KBM-7 (cell line): ENCODE measurements around the gene CCDC38.

Experiments used
- DNase-seq: peaks from one replicate; pipeline ENCODE4 v3.0.0-alpha.2; 2015
- in situ Hi-C: fragments of 300-500 bp; cut with MboI; formaldehyde crosslinking; loops from 2 replicates; pipeline ENCODE4 v1.14.3; 2020; ENCODE audit warnings: low sequenced_read_pairs, low pct_unique_long_range_greater_than_20kb, mixed read lengths

Gene CCDC38

GRCh38 chr12:95898081-95898480, 44.3 kb downstream of the CCDC38 start:
- in situ Hi-C loops, result no loop called here
- DNase-seq, result no peak

DNA sequence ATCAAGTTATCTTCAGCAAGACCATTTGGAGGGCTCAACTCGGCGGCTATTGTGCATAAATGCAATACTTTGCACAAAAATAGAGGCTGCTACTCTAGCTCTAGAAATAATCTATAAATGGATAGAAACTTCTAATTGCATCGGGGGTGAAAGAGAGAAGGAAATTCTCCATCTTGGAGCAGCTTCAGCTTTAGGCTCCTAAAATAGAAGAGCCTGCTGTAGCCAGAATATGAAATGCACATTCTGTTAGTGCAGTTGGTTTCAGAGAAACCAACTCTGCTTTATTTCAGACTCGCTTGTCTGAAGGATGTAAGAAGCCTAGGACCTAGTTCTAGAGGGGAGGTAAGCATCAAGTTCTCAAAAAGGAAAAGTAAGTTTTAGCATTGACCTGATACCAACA, 45.6 kb downstream of the CCDC38 start:
- in situ Hi-C loops, result no loop called here
- DNase-seq, result no peak

DNA sequence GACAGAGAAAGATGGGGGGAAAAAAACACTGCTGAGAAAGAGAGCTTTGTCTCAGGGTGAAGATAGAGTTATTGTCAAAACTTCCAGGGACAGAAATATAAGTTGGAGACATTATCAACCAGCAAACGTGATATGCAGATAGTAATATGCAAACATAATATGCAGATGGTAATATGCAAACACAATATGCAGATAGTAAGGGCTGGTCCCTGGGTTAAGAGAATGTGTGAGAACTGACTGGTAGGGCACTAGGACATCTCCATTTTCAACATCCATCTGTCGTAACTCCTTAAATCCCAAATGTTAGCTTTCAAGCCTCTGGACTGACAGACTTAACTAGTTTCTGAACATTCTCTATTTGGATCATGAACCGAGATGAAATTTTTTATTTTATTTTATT, 51.5 kb downstream of the CCDC38 start:
- in situ Hi-C loops, result no loop called here
- DNase-seq, result no peak

GRCh38 chr12:95887311-95887710, 55.1 kb downstream of the CCDC38 start:
- in situ Hi-C loops, result no loop called here
- DNase-seq, result no peak

DNA sequence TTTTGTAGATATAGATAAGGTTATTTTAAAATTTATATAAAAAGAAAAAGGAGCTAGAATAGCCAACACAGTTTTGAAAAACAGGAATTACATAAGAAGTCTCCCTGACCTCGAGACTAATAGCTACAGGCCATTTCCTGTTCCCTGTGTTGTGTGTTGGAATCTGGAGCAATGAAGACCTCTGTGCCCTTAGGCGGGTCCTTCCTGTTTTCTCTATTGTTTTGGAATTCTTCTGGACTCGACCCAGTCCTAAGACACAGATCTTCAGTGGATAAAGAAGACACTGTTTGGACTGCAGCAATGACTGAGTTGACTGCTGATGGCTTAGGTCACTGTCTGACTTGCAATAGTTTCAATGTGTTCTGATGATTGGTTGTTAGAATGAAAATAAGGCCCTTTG, 57.4 kb downstream of the CCDC38 start:
- in situ Hi-C loops, result no loop called here
- DNase-seq, result no peak

- DNase-seq, result no peak
- in situ Hi-C loops, result no loop called here
These were observed 59.5 kb downstream of the CCDC38 start for GRCh38 chr12:95882873-95883272.

DNA sequence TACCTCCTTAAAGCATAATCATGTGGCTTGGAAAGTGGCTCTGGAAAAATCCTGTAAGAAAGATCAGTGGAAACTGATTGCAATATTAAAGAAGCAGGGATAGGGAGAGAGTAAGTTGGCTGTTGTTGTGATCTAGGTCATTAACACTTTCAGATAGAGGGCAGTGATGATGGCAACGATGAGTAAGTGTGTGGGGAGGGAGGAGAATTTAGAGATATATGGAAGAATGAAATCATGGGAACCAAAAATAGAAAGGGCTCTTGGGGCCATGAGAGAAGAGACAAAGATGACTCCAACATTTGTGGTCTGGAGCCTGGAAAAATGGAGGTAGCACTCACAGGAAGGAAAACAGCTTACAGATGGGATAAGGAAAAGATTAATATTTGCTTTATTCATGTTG, 60.3 kb downstream of the CCDC38 start:
- DNase-seq, result no peak

GRCh38 chr12:95881331-95881955, 61.0 kb downstream of the CCDC38 start:
- in situ Hi-C loops, result no loop called here

More for the DNA sequence above, 60.3 kb downstream of the CCDC38 start:
- in situ Hi-C loops, result no loop called here

DNA sequence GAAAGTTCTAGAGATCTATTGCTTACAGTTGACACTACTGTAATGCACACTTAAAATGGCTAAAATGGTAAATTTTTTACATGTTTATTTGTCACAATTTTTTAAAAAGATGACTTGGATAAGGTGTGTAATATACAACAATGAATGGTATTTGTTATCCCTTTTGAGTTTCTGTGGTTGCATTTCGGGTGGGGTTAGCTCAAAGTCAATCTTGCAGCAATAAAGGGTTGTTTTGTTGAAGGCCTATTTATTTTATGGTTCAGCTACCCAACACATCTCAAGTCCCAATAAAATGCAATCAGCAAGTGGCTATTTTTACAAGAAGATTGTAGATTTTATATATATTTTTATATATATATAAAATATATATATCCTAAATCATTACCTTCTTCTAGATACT, 61.5 kb downstream of the CCDC38 start:
- DNase-seq, result no peak
- in situ Hi-C loops, result no loop called here

More at GRCh38 chr12:95881331-95881955, 61.0 kb downstream of the CCDC38 start:
- DNase-seq, result no peak

- DNase-seq, result no peak
- in situ Hi-C loops, result no loop called here
These were observed 64.8 kb downstream of the CCDC38 start for GRCh38 chr12:95877622-95878021.

- in situ Hi-C loops, result no loop called here
- no peak for DNase-seq
These were observed 68.0 kb downstream of the CCDC38 start for GRCh38 chr12:95874452-95874851.

- in situ Hi-C loops, result no loop called here
- no peak for DNase-seq
These were observed 71.5 kb downstream of the CCDC38 start for GRCh38 chr12:95870897-95871296.

DNA sequence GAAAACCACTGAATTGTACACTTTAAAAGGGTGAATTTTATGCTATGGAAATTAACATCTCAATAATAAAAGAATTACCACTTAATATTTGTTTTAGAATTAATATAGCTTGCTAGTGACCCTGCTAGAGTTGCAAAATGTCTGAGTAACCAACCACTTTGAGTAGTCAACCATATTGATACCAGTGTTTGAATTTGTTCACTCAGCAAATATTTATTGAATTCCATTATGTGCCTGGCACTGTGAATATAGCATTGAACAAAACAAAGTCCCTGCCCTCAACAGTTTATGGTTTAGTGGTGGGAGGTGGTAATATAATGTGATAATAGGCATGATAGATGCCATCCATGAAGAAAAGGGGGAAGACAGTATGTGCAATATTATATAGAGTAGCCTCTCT, 79.1 kb downstream of the CCDC38 start:
- no peak for DNase-seq
- in situ Hi-C loops, result no loop called here

DNA sequence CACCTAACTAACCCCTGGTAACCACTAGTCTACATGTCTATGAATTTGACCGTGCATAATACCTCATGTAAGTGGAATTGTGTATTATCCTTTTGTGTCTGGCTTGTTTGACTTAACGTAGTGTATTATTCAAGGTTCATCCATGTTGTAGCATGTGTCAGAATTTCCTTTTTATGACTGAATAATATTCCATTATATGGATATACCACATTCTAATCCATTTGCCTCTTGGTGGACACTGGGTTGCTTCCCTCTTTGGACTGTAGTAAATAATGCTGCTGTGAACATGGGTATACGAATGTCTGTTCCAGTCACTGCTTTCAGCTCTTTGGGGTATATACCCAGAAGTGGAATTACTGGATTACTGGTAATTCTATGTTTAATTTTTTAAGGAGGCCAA, 80.4 kb downstream of the CCDC38 start:
- DNase-seq, result no peak
- in situ Hi-C loops, result no loop called here

- in situ Hi-C loops, result no loop called here
- DNase-seq, result peak; percentile 26
These were observed 82.2 kb downstream of the CCDC38 start for GRCh38 chr12:95859947-95860850.

DNA sequence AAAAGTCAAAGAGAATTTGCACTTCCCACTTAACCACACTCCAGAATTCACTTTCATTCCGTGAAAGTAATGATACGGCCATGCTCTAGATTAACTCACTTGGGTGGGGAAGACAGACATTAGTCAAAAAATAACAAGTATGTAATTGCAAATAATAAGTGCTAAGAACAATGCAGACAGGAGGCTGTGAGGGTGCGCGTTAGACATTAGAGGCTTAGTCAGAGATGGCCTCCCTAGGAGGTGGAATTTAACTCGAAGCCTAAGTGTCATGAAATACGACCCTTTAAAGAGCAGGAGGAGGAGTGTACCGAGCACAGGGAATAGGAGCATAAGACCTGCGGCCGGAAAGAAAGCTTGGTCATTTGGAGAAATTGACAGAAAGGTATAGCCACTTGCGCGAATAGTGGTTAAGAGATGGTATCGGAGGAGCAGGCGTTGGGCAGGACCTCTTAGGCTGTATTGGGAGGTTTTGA, 83.0 kb downstream of the CCDC38 start:
- peak; percentile 42 for DNase-seq
- in situ Hi-C loops, result no loop called here

- peak; percentile 97 for DNase-seq
- in situ Hi-C loops, result no loop called here
These were observed 83.7 kb downstream of the CCDC38 start, which contains the start of gene SNRPF for GRCh38 chr12:95858451-95859343. Gene SNRPF (plus strand): TSS chr12:95858952. CDS start chr12:95859074, 122 bp downstream.

- DNase-seq, result no peak
- in situ Hi-C loops, result no loop called here
These were observed 84.6 kb downstream of the CCDC38 start for GRCh38 chr12:95857799-95858198.

DNA sequence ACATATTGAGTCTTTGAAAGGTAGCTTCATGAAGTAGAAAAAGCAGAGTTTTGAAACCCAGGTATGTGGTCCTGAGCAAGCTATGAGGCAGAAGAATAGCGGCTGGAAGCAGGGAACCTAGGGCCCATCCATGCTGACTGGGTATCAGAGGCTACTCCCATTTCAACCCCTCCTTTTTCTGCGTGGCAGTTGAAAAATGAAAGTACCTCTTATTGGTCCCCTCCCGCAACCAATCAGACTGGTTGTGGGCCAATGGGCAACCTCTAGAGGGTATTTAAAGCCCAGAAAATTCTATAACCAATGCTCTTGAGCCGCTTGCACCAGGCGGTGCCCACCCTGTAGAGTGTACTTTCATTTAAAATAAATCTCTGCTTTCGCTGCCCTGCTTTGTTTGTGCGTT, 85.3 kb downstream of the CCDC38 start:
- in situ Hi-C loops, result no loop called here
- DNase-seq, result no peak
